ENCODE measurements around the gene TANGO2.
"Not testable (repeated sequence)": the region's sequence is repeated elsewhere in the genome, so short reads cannot be mapped to it uniquely, and the experiment has no call there.

Gene TANGO2

GRCh38 chr22:20066617-20067383 lies 45.9 kb downstream of the TANGO2 start:
- DNase-seq: no peak

- DNase-seq: not testable (repeated sequence)
These were observed 46.4 kb downstream of the TANGO2 start for GRCh38 chr22:20067384-20067682.

GRCh38 chr22:20068640-20069039 lies 47.7 kb downstream of the TANGO2 start:
- DNase-seq: no peak

GRCh38 chr22:20069331-20070042 lies 48.6 kb downstream of the TANGO2 start:
- no peak for DNase-seq

GRCh38 chr22:20071524-20071972 lies 50.6 kb downstream of the TANGO2 start:
- DNase-seq: no peak

GRCh38 chr22:20076627-20077172 lies 55.8 kb downstream of the TANGO2 start:
- DNase-seq: no peak

- DNase-seq: peak; percentile 80
These were observed 59.0 kb downstream of the TANGO2 start, which contains the start of gene DGCR8 for GRCh38 chr22:20079745-20080444. Gene DGCR8 (plus strand): TSS chr22:20080241. CDS start chr22:20085964, 5,723 bp downstream.

- DNase-seq: no peak
These were observed 59.5 kb downstream of the TANGO2 start for GRCh38 chr22:20080445-20080775.

- DNase-seq: no peak
These were observed 60.1 kb downstream of the TANGO2 start for GRCh38 chr22:20080776-20081654.

- DNase-seq: no peak
These were observed 62.4 kb downstream of the TANGO2 start for GRCh38 chr22:20083157-20083890.

GRCh38 chr22:20083891-20084546 lies 63.1 kb downstream of the TANGO2 start:
- DNase-seq: no peak

- DNase-seq: no peak
These were observed 63.9 kb downstream of the TANGO2 start for GRCh38 chr22:20084547-20085413.

GRCh38 chr22:20085651-20086050 lies 64.7 kb downstream of the TANGO2 start:
- DNase-seq: no peak

- no peak for DNase-seq
These were observed 65.2 kb downstream of the TANGO2 start for GRCh38 chr22:20086101-20086599.

GRCh38 chr22:20086763-20087162 lies 65.9 kb downstream of the TANGO2 start:
- no peak for DNase-seq

- no peak for DNase-seq
These were observed 66.7 kb downstream of the TANGO2 start for GRCh38 chr22:20087319-20088262.

GRCh38 chr22:20088263-20088648 lies 67.3 kb downstream of the TANGO2 start:
- DNase-seq: no peak

- no peak for DNase-seq
These were observed 68.5 kb downstream of the TANGO2 start for GRCh38 chr22:20089226-20089976.

Data from amniotic stem cell (primary cell).